IMR-90 (cell line): ENCODE results near the gene NXF3. TPM values are rescaled to one million over a fixed set of nuclear protein-coding genes. Genes with fewer than 3 reads are reported as not detected.

Experiments used
- ATAC-seq: fragments of 200-7000 bp; cut with Tn5 transposase; 2 replicates; pipeline ENCODE4 v1.9.1; 2020; ENCODE audit warnings: low read depth, mild to moderate bottlenecking, moderate library complexity
- BruUV-seq: library from RNA; stranded (reverse); fragments of 400-500 nt; replicated peaks from 2 replicates; lab custom pipeline; 2021; lab: Mats Ljungman, UMichigan
- CTCF ChIA-PET: fragments of 300-600 bp; formaldehyde crosslinking; extraction: SDS; loops from one replicate; lab custom pipeline; 2021; ENCODE audit warnings: antibody characterized with exemption; lab: Yijun Ruan, JAX
- POLR2A ChIA-PET: fragments of 300-600 bp; sonication (Branson Sonifier 250); formaldehyde crosslinking; loops from one replicate; lab custom pipeline; 2022; ENCODE audit warnings: antibody characterized with exemption; ENCODE audit not compliant: unreplicated experiment; lab: Charles Lee
- DNase-seq: peaks from one replicate; pipeline ENCODE4 v3.0.0; 2013
- H2AFZ ChIP-seq: replicated peaks from 2 replicates; pipeline ENCODE3; 2013; ENCODE audit warnings: low read length, mild to moderate bottlenecking; ENCODE audit not compliant: poor library complexity
- H2AK5ac ChIP-seq: 2 replicates; pipeline ENCODE4 v1.6.1; 2013; ENCODE audit warnings: low read depth, low read length, inconsistent platforms
- H2AK9ac ChIP-seq: replicated peaks from 2 replicates; pipeline ENCODE3; 2013; ENCODE audit warnings: mild to moderate bottlenecking, low read depth, low read length, moderate library complexity; ENCODE audit not compliant: poor library complexity
- H2BK120ac ChIP-seq: 2 replicates; pipeline ENCODE4 v1.6.1; 2013; ENCODE audit warnings: low read depth, low read length, inconsistent platforms
- H2BK15ac ChIP-seq: 3 replicates; pipeline ENCODE4 v1.6.1; 2013; ENCODE audit warnings: low read depth, low read length, inconsistent platforms
- H2BK20ac ChIP-seq: 2 replicates; pipeline ENCODE4 v1.6.1; 2013; ENCODE audit warnings: low read depth, mild to moderate bottlenecking, inconsistent platforms, low read length, moderate library complexity
- H2BK5ac ChIP-seq: 2 replicates; pipeline ENCODE4 v1.6.1; 2013; ENCODE audit warnings: mild to moderate bottlenecking, low read depth, low read length, inconsistent platforms; ENCODE audit not compliant: poor library complexity, severe bottlenecking
- H3K14ac ChIP-seq: replicated peaks from 2 replicates; pipeline ENCODE4 v1.6.1; 2013; ENCODE audit warnings: low read depth, low read length, inconsistent platforms
- H3K18ac ChIP-seq: 2 replicates; pipeline ENCODE4 v1.6.1; 2013; ENCODE audit warnings: low read depth, low read length, control low read depth
- H3K23ac ChIP-seq: 2 replicates; pipeline ENCODE4 v1.6.1; 2013; ENCODE audit warnings: low read depth, low read length, inconsistent platforms
- H3K27ac ChIP-seq: 2 replicates; pipeline ENCODE4 v1.5.1; 2013; ENCODE audit warnings: mild to moderate bottlenecking, control low read depth, low read length; ENCODE audit not compliant: insufficient read depth
- H3K27me3 ChIP-seq: 2 replicates; pipeline ENCODE4 v1.6.1; 2013; ENCODE audit warnings: low read length; ENCODE audit not compliant: control insufficient read depth, insufficient read depth
- H3K36me3 ChIP-seq: 2 replicates; pipeline ENCODE4 v1.6.1; 2013; ENCODE audit warnings: low read length, mixed read lengths; ENCODE audit not compliant: control insufficient read depth, insufficient read depth
- H3K4ac ChIP-seq: 2 replicates; pipeline ENCODE4 v1.6.1; 2013; ENCODE audit warnings: low read depth, low read length, inconsistent platforms
- H3K4me1 ChIP-seq: 2 replicates; pipeline ENCODE4 v1.6.1; 2013; ENCODE audit warnings: low read length, mixed read lengths; ENCODE audit not compliant: control insufficient read depth, insufficient read depth
- H3K4me2 ChIP-seq: 2 replicates; pipeline ENCODE4 v1.6.1; 2013; ENCODE audit warnings: low read depth, mild to moderate bottlenecking, control low read depth, low read length, moderate library complexity
- H3K4me3 ChIP-seq: 2 replicates; pipeline ENCODE4 v1.5.1; 2013; ENCODE audit warnings: low read depth, mild to moderate bottlenecking, control low read depth, low read length, moderate library complexity; ENCODE audit not compliant: insufficient read depth
- H3K56ac ChIP-seq: 2 replicates; pipeline ENCODE4 v1.6.1; 2013; ENCODE audit warnings: low read length, inconsistent platforms; ENCODE audit not compliant: insufficient read depth; ENCODE audit errors: extremely low read depth
- H3K79me1 ChIP-seq, 2 experiments: 2 replicates each; pipeline ENCODE4 v1.6.1; 2013; ENCODE audit warnings: low read length in 2 of 2, inconsistent platforms in 1 of 2, low read depth in 1 of 2
- H3K9ac ChIP-seq: 2 replicates; pipeline ENCODE4 v1.6.1; 2013; ENCODE audit warnings: low read depth, low read length, control low read depth
- H3K9me1 ChIP-seq: 2 replicates; pipeline ENCODE4 v1.6.1; 2013; ENCODE audit warnings: low read length, inconsistent platforms; ENCODE audit not compliant: insufficient read depth
- H3K9me3 ChIP-seq: 2 replicates; pipeline ENCODE4 v1.6.1; 2013; ENCODE audit warnings: low read length; ENCODE audit not compliant: control insufficient read depth, insufficient read depth
- H4K20me1 ChIP-seq: 2 replicates; pipeline ENCODE4 v1.6.1; 2013; ENCODE audit warnings: low read length, inconsistent platforms; ENCODE audit not compliant: insufficient read depth
- H4K5ac ChIP-seq: 2 replicates; pipeline ENCODE4 v1.6.1; 2013; ENCODE audit warnings: mild to moderate bottlenecking, low read depth, low read length, control low read depth
- H4K8ac ChIP-seq, 2 experiments: 2 replicates each; pipeline ENCODE4 v1.6.1; 2013; ENCODE audit warnings: low read depth in 2 of 2, low read length in 2 of 2, control low read depth in 1 of 2, inconsistent platforms in 1 of 2
- H4K91ac ChIP-seq: 2 replicates; pipeline ENCODE4 v1.6.1; 2013; ENCODE audit warnings: low read depth, low read length, inconsistent platforms; ENCODE audit not compliant: insufficient read depth
- BHLHE40 ChIP-seq: fragments of 150-350 bp; IDR thresholded peaks from 2 replicates; pipeline ENCODE4 v1.6.1; 2016; ENCODE audit warnings: mild to moderate bottlenecking, low read depth, low read length
- CEBPB ChIP-seq: IDR thresholded peaks from 2 replicates; pipeline ENCODE4 v1.6.1; 2012; ENCODE audit warnings: low read depth, low read length, improper control_type of control experiment
- CHD1 ChIP-seq: IDR thresholded peaks from 2 replicates; pipeline ENCODE4 v1.6.1; 2012; ENCODE audit warnings: low read depth, low read length, improper control_type of control experiment
- CTCF ChIP-seq: conservative IDR thresholded peaks from 2 replicates; pipeline ENCODE4 v1.5.1; 2012; ENCODE audit warnings: mild to moderate bottlenecking, low read depth, low read length, improper control_type of control experiment
- ELK1 ChIP-seq: fragments of 150-350 bp; IDR thresholded peaks from 2 replicates; pipeline ENCODE4 v1.6.1; 2016; ENCODE audit warnings: low read depth, mild to moderate bottlenecking, low read length, moderate library complexity, borderline replicate concordance
- FOS ChIP-seq: fragments of 150-350 bp; IDR thresholded peaks from 2 replicates; pipeline ENCODE4 v1.6.1; 2016; ENCODE audit warnings: low read depth, low read length
- MAFK ChIP-seq: IDR thresholded peaks from 2 replicates; pipeline ENCODE4 v1.6.1; 2012; ENCODE audit warnings: low read depth, low read length, improper control_type of control experiment
- MAZ ChIP-seq: IDR thresholded peaks from 2 replicates; pipeline ENCODE4 v1.6.1; 2012; ENCODE audit warnings: low read depth, mild to moderate bottlenecking, low read length, improper control_type of control experiment, moderate library complexity, borderline replicate concordance
- MXI1 ChIP-seq: IDR thresholded peaks from 2 replicates; pipeline ENCODE4 v1.6.1; 2012; ENCODE audit warnings: low read depth, mild to moderate bottlenecking, low read length, moderate library complexity, borderline replicate concordance
- NFE2L2 ChIP-seq: fragments of 150-350 bp; IDR thresholded peaks from 2 replicates; pipeline ENCODE4 v1.6.1; 2016; ENCODE audit warnings: low read depth, mild to moderate bottlenecking, low read length
- POLR2A ChIP-seq: IDR thresholded peaks from 2 replicates; pipeline ENCODE4 v1.6.1; 2012; ENCODE audit warnings: mild to moderate bottlenecking, low read depth, low read length
- RAD21 ChIP-seq: IDR thresholded peaks from 2 replicates; pipeline ENCODE4 v1.6.1; 2012; ENCODE audit warnings: low read length, improper control_type of control experiment
- RCOR1 ChIP-seq: IDR thresholded peaks from 2 replicates; pipeline ENCODE4 v1.6.1; 2012; ENCODE audit warnings: mild to moderate bottlenecking, low read length, improper control_type of control experiment; ENCODE audit not compliant: insufficient replicate concordance
- RFX5 ChIP-seq: IDR thresholded peaks from 2 replicates; pipeline ENCODE4 v1.8.0; 2012; ENCODE audit warnings: low read depth, mild to moderate bottlenecking, low read length, moderate library complexity
- SMC3 ChIP-seq: fragments of 150-350 bp; IDR thresholded peaks from 2 replicates; pipeline ENCODE4 v1.6.1; 2016; ENCODE audit warnings: low read depth, mild to moderate bottlenecking, antibody characterized with exemption, low read length, moderate library complexity
- USF2 ChIP-seq: fragments of 150-350 bp; IDR thresholded peaks from 2 replicates; pipeline ENCODE4 v1.6.1; 2017; ENCODE audit warnings: mild to moderate bottlenecking, antibody characterized with exemption, low read length, low read depth
- WGBS, 2 experiments: methylation state at CpG; one replicate each; pipeline versions ENCODE4 v1.1.5 to v1.1.7; 2013; ENCODE audit warnings: missing lambda C conversion rate in 2 of 2; ENCODE audit not compliant: insufficient read length in 1 of 2; ENCODE audit errors: extremely low coverage in 2 of 2; 5-methylcytosine and 5-hydroxymethylcytosine counted together
- dilution Hi-C: fragments of 300-500 bp; cut with HindIII; formaldehyde crosslinking; loops from one replicate; pipeline ENCODE4 v1.14.3; 2018; ENCODE audit warnings: low sequenced_read_pairs; ENCODE audit not compliant: unreplicated experiment
- in situ Hi-C: fragments of 300-500 bp; cut with MboI; formaldehyde crosslinking; loops from 3 replicates; pipeline ENCODE4 v1.14.3; 2019; ENCODE audit warnings: low sequenced_read_pairs, inconsistent platforms, mixed read lengths
- intact Hi-C: fragments of 100-400 bp; cut with micrococcal nuclease; formaldehyde crosslinking; loops from 2 replicates; pipeline ENCODE4 v1.10.0; 2022
- polyA plus RNA-seq, 3 experiments: library from polyadenylated mRNA; depleted of rRNA; stranded (reverse); fragments of >200 nt; gene quantifications; 2 replicates each; pipeline ENCODE4 v1.2.3, GENCODE V29; 2012; ENCODE audit warnings: low replicate concordance in 1 of 3
- total RNA-seq: library from RNA; depleted of rRNA; stranded (reverse); fragments of >200 nt; gene quantifications from 2 replicates; pipeline ENCODE4 v1.2.3, GENCODE V29; 2012

Gene NXF3
- total and polyA plus RNA-seq, 2 of the 4 experiments (the other 2 are of a cell fraction) = not detected

DNA sequence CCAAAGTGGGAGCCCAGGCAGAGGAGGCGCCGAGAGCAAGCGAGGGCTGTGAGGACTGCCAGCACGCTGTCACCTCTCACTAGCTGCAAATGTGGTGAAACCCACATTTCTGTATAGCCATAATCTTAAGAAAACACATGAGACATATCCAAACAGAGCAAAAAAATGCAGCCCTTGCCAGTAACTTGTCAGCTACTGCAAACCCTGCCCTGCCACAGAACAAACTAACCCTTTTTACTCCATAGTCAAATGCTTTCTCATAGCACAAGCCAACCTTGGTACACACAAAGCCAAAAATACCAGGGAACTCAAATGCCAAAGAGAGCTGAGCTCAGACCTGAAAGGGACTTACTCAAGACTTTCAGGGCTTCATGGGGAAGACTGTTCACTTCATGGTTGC lies 14.9 kb upstream of the NXF3 start:
- POLR2A ChIA-PET = no interaction called here
- peaks cover 4% of the 10 kb centered on the region; the same call in 1 of the 2 replicates for H3K9me3 ChIP-seq
- in situ Hi-C loops = no loop called here

More for the DNA sequence above, 14.9 kb upstream of the NXF3 start:
- TF ChIP-seq NFE2L2 = no peak
- TF ChIP-seq BHLHE40 = no peak
- TF ChIP-seq MAZ = no peak
- TF ChIP-seq USF2 = no peak
- no peak for TF ChIP-seq FOS
- TF ChIP-seq CHD1 = no peak
- TF ChIP-seq RFX5 = no peak
- TF ChIP-seq MXI1 = no peak
- no peak for TF ChIP-seq CEBPB
- no peak for TF ChIP-seq RAD21
- TF ChIP-seq RCOR1 = no peak
- TF ChIP-seq CTCF = no peak
- TF ChIP-seq MAFK = no peak
- TF ChIP-seq POLR2A = no peak
- TF ChIP-seq ELK1 = no peak
- TF ChIP-seq SMC3 = no peak
- no peak overlapping the region for H2BK20ac ChIP-seq
- H3K4ac ChIP-seq = no peak overlapping the region
- H3K23ac ChIP-seq = no peak overlapping the region
- no peak overlapping the region for H3K27ac ChIP-seq
- H3K14ac ChIP-seq = no peak overlapping the region
- H4K20me1 ChIP-seq = no peaks in the 10 kb centered on the region
- no peak overlapping the region for H2AK5ac ChIP-seq
- H3K18ac ChIP-seq = no peak overlapping the region
- H4K8ac ChIP-seq = no peak overlapping the region
- dilution Hi-C loops (no loop called here), intact Hi-C loops (no loop called here)
- H3K4me1 ChIP-seq = no peaks in the 10 kb centered on the region
- H2AK9ac ChIP-seq = no peak overlapping the region
- no peaks in the 10 kb centered on the region for H3K79me1 ChIP-seq
- H4K5ac ChIP-seq = no peak overlapping the region
- no peak overlapping the region for H3K56ac ChIP-seq
- H2BK120ac ChIP-seq = no peak overlapping the region
- ATAC-seq = no peak
- no peak overlapping the region for H4K91ac ChIP-seq
- H2BK15ac ChIP-seq = no peak overlapping the region
- H3K27me3 ChIP-seq = no peaks in the 10 kb centered on the region
- CTCF ChIA-PET = no interaction called here
- DNase-seq = no peak
- no peak overlapping the region for H2AFZ ChIP-seq
- no CpG with 5 or more reads among the region's 4 CpGs for WGBS, 2 experiments
- BruUV-seq = no TSS peak
- no peak overlapping the region for H3K9ac ChIP-seq
- no peaks in the 10 kb centered on the region for H3K9me1 ChIP-seq
- no peaks in the 10 kb centered on the region for H3K36me3 ChIP-seq
- H2BK5ac ChIP-seq = no peak overlapping the region
- no peak overlapping the region for H3K4me2 ChIP-seq
- no peak overlapping the region for H3K4me3 ChIP-seq
